Adrenal gland (tissue), 5 donors: ENCODE data around the gene CDC25B.

Source experiments
- CTCF ChIP-seq, 6 experiments: fragments of 450-650 bp in 4 of 6; fragments of 200-600 bp in 2 of 6; sonication (generic) in 1 of 6; IDR thresholded peaks; 1 replicate in 5 of 6; 2 replicates in 1 of 6; pipeline versions ENCODE4 v1.5.1 to v1.8.0; 2016 to 2021; ENCODE audit warnings: antibody characterized with exemption in 6 of 6, mild to moderate bottlenecking in 2 of 6, moderate library complexity in 1 of 6
- POLR2A ChIP-seq, 2 donors: fragments of 450-650 bp; IDR thresholded peaks; one replicate each; pipeline ENCODE4 v1.6.1; 2017; ENCODE audit warnings: antibody characterized with exemption in 2 of 2, mild to moderate bottlenecking in 2 of 2, moderate library complexity in 1 of 2
- donor health status: DM: no; HTN: no; CAD: no.

GRCh38 chr20:3812975-3813847 is 17.1 kb downstream of the CDC25B start:
- TF ChIP-seq CTCF (IDR thresholded peaks at IDR 0.05): no peak
- TF ChIP-seq POLR2A (IDR thresholded peaks at IDR 0.05): no peak
